ENCODE results near the gene DAAM1. TPM values are rescaled to one million over a fixed set of nuclear protein-coding genes. Genes with fewer than 3 reads are reported as not detected.

DAAM1 gene
- polyA plus RNA-seq, 3 donors = 10.1 to 20.2 (median 18.4) TPM

DNA sequence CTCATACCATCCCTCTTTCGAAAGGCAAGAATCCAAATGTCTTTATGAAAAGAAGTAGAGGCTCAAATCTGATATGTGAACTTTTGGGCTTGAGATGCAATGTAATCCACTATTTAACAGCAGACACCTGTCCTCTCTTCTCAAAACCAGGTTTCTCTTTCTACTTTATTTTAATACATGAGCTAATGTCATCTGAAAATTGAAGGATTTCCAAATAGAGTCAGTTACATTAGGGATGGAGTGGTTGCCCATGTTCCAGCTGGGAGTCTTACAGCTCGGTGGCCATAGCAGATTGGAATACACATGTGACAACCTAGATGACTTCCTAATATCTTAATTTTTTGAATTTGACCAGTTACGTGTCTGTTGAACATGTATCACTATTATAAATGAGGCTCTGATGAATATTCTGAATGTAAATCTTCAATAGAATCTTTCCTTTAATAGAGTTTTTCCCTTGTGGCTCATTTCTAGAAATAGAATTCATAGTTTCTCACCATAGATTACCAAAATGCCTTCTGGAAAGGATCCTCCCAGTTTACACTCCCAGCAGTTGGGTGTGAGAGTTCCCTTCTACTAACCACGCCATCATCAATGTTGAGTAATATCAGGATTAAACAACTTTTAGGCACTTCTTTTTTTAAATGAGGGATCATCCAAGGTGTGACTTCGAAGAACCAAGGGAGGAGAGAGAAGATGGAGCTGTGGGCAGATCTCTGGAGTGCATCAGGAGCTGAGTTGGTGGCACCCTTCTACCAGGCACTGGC, 227.6 kb downstream of the DAAM1 start:
- H3K27ac ChIP-seq (ENCODE audit: low read depth, low read length) = no peak overlapping the region
- 75 to 89% (median 78%) methylated on average over 5 of the region's 5 CpGs for WGBS, 3 donors

DNA sequence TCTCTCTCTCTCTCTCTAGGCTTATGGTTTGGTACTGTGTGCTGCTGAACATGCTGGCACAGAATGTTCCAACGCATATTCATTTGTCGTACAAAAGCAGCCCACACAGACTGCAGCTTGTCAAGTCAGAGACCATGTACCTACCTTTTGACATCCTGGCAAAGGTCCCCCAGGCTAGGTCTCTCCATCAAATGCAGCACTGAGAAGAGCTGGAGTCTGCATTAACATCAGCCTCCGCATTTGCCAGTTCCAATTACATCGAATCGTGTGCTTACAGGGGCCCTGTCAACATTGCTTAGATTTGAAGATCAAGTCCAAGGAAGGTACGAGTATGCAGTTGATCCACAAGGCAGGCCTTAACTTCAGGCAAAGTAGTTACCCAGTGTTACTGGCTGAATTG, 228.8 kb downstream of the DAAM1 start:
- WGBS, 3 donors = 78 to 92% (median 79%) methylated on average over 5 to 6 of the region's 6 CpGs
- H3K27ac ChIP-seq (ENCODE audit: low read depth, low read length) = no peak overlapping the region

DNA sequence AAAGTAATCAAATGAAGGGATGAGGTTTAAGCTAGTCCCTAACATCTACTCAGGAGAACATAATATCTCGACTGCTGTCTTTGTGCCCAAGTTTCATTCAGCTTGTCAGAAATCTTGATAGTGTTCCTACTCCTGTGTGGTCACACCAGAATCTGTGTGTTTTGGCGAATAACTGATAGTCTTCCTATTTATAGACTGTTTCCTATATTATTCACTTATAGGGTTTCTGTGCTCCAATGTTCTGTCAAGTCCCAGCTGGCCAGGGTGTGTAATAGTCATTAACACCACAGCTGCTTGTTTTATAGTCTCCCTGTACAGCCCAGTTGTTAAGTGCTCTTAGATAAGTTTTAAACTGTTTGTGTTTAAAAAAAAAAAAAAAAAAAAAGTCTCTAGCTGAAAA, 230.8 kb downstream of the DAAM1 start:
- no peak overlapping the region for H3K27ac ChIP-seq (ENCODE audit: low read depth, low read length)
- WGBS, 3 donors = 72 to 84% (median 73%) methylated on average over 2 of the region's 2 CpGs

Data from adipose tissue (tissue), 3 donors.